Fibroblast of skin of abdomen (primary cell): ENCODE measurements around the gene EFCAB3. TPM values are rescaled to one million over a fixed set of nuclear protein-coding genes. Genes with fewer than 3 reads are reported as not detected.
A peak's percentile ranks its signal among the peaks of the same experiment; 100 is the strongest.
"Not testable (repeated sequence)": the region's sequence is repeated elsewhere in the genome, so short reads cannot be mapped to it uniquely, and the experiment has no call there.

Experiments
- DNase-seq: peaks from one replicate; pipeline ENCODE4 v3.0.0-alpha.2; 2013
- polyA plus RNA-seq, 2 experiments: library from polyadenylated mRNA; unstranded; fragments of 120-200 nt; gene quantifications; one replicate each; pipeline ENCODE4 v1.2.1, GENCODE V29; 2013; ENCODE audit not compliant: insufficient read length in 2 of 2

EFCAB3 gene
- 0.21 TPM for polyA plus RNA-seq (2013, experiment 1 of 2; ENCODE audit: insufficient read length)
- 0.11 TPM for polyA plus RNA-seq (2013, experiment 2 of 2; ENCODE audit: insufficient read length)

DNA sequence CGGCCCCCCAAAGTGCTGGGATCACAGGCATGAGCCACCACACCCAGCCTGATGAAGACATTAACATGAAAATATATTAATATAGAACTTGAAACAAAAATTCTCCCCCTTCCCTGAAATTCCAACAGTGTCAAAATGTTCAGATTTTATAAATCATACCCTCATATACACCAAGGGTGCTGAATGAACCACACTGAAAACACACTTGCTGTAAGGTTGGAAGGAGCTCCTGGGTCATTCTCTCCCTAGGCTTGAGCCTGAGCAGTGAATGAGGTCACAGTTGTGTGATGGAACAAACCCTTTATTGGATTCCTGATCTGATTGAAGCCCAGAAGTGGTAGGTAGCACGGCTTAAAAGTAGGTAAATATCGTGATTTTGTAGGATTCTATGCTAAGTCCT, at the start of gene EFCAB3:
TSS of gene EFCAB3 (plus strand) at position 301 of the 400 bp plus-strand sequence. CDS start 2,427 bp downstream, outside the sequence.
- DNase-seq = no peak

GRCh38 chr17:62336527-62336926, 43.8 kb upstream of the EFCAB3 start:
- no peak for DNase-seq

GRCh38 chr17:62343764-62344270, 36.5 kb upstream of the EFCAB3 start:
- no peak for DNase-seq

DNA sequence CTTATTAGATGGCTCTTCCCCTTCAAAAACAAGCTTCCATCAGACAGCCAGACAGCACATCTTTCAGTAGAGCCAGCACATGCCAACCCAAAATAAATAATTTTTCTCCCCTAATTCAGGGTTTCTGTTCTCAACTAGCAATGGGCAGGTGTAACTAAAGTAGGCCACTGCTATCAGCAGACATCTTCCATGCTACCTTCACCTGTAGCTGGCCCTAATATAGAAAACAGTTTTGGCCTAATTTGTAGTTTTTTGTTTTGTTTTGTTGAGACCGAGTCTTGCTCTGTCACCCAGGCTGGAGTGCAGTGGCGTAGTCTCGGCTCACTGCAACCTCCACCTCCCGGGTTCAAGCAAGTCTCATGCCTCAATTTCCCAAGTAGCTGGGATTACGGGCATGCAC, 29.2 kb upstream of the EFCAB3 start:
- DNase-seq = no peak

DNA sequence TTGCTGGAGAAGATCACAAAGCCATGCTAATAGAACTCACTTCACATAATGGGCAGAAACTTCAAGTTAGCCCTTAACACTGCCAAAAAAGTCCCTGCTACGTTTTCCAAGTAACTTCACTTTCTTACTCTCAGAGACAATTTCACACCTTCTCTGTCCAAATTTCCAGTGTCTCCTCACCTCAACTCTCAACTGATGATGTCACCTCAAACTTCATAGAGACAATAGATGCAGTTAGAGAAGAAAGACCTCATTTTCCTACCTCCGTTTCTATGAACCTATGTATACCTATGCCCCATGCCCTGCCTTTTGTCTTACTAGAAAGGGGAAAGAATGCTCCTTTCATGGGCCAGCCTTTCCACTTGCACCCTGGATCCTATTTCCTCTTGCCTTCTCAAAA, 14.2 kb upstream of the EFCAB3 start:
- no peak for DNase-seq

- no peak for DNase-seq
These were observed 1.2 kb downstream of the EFCAB3 start for GRCh38 chr17:62381561-62381960.

DNA sequence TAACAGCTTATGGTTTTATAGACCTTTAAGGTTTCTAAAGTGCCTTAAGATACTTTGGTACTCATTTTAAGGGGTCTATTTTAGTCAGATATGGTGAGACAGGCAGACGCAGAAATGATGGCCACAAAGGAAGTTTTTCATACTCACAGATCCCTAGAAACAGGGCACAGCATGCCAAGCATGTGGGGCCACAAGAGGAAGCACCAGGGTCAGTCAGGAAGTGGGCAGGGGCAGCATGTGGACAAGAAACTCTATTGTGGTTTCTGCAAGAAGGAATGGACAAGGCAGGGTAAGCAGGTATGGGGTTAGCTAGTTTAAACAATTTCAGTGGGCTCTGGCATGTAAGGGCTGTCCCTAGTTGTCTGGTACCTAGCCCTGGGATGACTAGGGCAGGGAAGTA, 8.5 kb downstream of the EFCAB3 start:
- DNase-seq = no peak

- no peak for DNase-seq
These were observed 12.6 kb downstream of the EFCAB3 start for GRCh38 chr17:62392908-62393307.

DNA sequence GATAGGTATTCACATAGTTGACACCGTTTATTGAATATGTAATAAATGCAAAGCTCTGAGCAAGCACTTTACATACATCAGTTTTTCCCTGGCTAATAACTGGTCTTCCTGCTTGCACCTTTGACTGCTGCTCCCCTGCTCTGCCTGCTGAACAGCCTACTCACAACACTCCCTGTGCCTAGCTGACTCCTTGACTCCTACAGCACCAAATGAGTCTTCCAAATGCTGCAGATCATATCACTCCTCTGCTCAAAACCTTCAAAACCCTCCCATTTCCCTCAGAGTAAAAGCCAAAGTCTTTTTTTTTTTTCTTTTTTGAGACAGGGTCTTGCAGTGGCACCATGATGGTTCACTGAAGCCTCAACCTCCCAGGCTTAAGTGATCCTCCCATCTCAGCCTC, 18.5 kb downstream of the EFCAB3 start:
- DNase-seq = no peak

GRCh38 chr17:62405451-62405850, 25.1 kb downstream of the EFCAB3 start:
- no peak for DNase-seq

GRCh38 chr17:62413090-62413489, 32.7 kb downstream of the EFCAB3 start:
- not testable (repeated sequence) for DNase-seq

- DNase-seq = peak; percentile 80
These were observed 43.5 kb downstream of the EFCAB3 start, which contains the start of gene METTL2A for GRCh38 chr17:62423647-62424461. METTL2A (plus strand) TSS chr17:62423897; CDS start chr17:62423903, 6 bp downstream.

DNA sequence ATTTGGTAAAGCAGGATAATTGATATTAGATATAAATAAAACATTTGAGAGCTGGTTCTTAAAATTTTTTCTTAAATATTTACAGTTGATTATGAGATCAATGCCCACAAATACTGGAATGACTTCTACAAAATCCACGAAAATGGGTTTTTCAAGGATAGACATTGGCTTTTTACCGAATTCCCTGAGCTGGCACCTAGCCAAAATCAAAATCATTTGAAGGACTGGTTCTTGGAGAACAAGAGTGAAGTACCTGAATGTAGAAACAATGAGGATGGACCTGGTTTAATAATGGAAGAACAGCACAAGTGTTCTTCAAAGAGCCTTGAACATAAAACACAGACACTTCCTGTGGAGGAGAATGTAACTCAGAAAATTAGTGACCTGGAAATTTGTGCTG, 45.9 kb downstream of the EFCAB3 start:
- DNase-seq = not testable (repeated sequence)

DNA sequence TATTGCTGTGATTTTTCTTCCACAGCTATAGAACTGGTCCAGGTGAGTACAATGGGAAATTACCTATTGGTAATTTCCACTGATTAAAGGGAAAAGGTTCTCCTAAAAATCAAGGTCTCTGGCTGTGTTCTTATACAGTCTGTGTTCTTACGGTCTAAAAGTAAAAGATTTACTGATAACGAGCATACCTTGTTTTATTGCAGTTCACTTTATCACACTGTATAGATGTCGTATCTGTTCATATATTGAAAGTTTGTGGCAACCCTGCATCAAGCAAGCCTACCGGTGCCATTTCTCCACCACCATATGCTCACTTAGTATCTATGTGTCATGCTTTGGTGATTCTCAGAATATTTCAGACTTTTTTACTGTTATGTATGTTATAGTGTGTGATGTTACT, 54.9 kb downstream of the EFCAB3 start:
- DNase-seq = not testable (repeated sequence)

GRCh38 chr17:62441181-62441580, 60.8 kb downstream of the EFCAB3 start:
- not testable (repeated sequence) for DNase-seq

- DNase-seq = no peak
These were observed 63.7 kb downstream of the EFCAB3 start for GRCh38 chr17:62444063-62444462.

DNA sequence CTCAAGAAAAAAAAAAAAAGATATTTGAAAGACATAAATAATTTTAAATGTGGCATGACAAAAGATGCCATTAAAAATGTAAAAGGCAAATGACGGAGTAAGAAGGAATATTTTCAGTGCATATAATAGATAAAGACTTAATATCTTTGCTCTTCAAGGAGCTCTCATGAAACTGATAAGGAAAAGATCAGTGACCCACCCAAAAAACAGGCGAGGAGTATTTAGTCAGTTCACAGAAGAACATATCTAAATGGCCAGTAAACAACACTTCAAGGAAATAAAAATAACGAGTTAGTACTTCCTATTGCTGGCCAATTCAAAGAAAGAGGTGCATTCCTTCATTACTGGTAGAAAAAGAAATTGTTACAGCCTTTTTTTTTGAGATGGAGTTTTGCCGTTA, 65.4 kb downstream of the EFCAB3 start:
- DNase-seq = not testable (repeated sequence)

DNA sequence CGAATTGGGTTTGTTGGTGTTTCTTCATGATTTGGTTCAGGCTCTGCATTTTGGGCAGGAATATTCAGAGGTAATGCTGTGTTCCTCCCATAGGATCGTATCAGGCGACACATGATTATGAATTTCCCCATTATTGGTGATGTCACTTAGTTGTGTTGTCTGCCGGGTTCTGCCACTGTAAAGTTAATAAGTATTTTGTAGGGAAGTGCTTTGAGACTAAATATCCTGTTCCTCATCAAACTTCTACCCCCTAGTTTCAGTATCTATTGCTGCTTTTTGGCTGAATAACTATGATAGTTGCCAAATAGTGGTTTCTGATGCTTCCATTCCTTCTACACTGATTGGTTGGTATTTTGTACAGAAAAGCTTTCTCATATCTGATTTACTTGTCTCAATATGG, 71.8 kb downstream of the EFCAB3 start:
- DNase-seq = not testable (repeated sequence)

DNA sequence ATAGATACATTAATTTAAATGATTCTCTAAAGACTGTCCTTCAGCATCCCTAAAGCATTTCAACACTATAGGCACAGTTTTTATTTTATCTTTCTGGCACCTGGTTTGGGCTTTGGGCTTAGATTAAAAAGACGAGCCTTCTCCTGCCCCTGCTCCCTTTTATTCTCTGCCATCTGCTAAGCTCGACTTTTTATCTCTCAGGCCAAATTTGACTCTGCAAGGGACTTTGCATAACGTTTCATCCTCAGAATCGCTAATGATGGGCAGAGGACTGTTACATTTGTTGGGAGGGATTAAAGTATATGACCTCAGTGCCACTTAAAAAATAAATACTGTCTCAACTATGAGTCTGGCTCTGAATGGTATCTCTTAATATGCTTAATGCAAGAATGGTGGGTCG, 72.7 kb downstream of the EFCAB3 start:
- not testable (repeated sequence) for DNase-seq

GRCh38 chr17:62453656-62454055, 73.3 kb downstream of the EFCAB3 start:
- DNase-seq = not testable (repeated sequence)

DNA sequence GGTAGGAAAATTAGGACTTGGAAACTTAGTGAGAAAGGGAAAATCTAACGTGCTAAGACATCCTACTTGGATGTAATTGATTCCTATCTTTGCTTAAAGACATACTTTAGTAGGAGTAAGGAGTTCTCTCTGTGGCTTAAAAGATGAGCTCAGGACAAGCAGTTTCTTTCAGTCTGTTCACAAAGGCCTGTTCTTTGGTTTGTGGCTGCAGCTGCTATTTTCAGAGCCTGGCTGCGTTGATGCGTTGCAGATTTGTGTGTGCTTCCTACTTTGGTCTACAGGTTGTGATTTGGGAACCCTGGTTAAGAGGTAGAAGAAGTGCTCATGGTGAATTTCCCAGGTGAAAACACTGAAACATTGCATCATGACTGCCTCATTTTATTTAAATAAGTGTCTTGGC, 73.8 kb downstream of the EFCAB3 start:
- not testable (repeated sequence) for DNase-seq

DNA sequence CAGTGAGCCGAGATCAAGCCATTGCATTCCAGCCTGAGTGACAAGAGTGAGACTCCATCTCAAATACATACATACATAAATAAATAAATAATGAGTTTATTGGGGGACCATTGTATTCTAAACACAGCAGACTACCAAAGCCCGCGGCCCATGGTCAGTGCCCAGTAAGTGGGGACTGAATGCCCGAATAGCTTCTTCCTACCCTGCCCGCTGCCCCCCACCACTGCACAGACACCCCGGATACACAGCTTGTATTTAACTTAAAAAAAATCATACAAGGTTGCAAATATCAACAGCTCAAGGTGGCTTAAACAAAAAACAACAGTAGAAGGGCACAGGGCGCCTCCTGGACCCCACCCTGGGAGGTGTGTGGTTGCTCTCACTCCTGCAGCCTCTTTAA, 75.7 kb downstream of the EFCAB3 start:
- no peak for DNase-seq

DNA sequence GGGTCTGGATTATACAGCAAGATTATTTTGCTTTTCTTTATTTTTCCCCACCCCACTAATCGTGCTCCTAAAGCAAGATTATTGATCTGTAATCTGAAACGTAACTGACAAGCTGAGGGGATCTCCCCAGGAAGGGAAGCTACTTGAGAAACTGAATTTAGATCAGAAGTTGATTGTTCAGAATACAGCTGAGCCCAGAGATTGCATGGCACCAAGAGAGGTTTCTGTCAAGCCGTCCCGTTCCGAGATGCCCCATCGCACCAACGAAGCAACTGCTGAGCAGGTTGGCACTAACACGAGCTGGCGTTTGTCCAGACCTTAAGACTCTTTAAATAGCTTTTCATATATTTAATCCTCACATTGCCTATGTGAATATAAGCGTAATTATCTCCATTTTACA, 78.1 kb downstream of the EFCAB3 start:
- not testable (repeated sequence) for DNase-seq

GRCh38 chr17:62464422-62464821, 84.1 kb downstream of the EFCAB3 start:
- not testable (repeated sequence) for DNase-seq
